HG02943 (cell line): ENCODE measurements around the gene SH3GL2.

Source experiments
- ATAC-seq: cut with Tn5 transposase; IDR thresholded peaks from one replicate; pipeline ENCODE4 v1.9.1; 2021; ENCODE audit warnings: mild to moderate bottlenecking, low read depth, moderate library complexity; ENCODE audit not compliant: unreplicated experiment

The SH3GL2 gene

GRCh38 chr9:17800418-17800817 is 221.6 kb downstream of the SH3GL2 start:
- no peak for ATAC-seq

- ATAC-seq: no peak
Measured at GRCh38 chr9:17802249-17802857, 223.5 kb downstream of the SH3GL2 start.

- ATAC-seq: no peak
Measured at GRCh38 chr9:17807613-17808282, 228.9 kb downstream of the SH3GL2 start.

- ATAC-seq: no peak
Measured at GRCh38 chr9:17810317-17810716, 231.5 kb downstream of the SH3GL2 start.

GRCh38 chr9:17810728-17811571 is 232.1 kb downstream of the SH3GL2 start:
- no peak for ATAC-seq

- no peak for ATAC-seq
Measured at GRCh38 chr9:17813798-17814197, 234.9 kb downstream of the SH3GL2 start.

GRCh38 chr9:17816431-17817027 is 237.7 kb downstream of the SH3GL2 start:
- no peak for ATAC-seq

- no peak for ATAC-seq
Measured at GRCh38 chr9:17824191-17824590, 245.3 kb downstream of the SH3GL2 start.

- ATAC-seq: no peak
Measured at GRCh38 chr9:17824616-17825264, 245.9 kb downstream of the SH3GL2 start.

- ATAC-seq: no peak
Measured at GRCh38 chr9:17825265-17825659, 246.4 kb downstream of the SH3GL2 start.

- ATAC-seq: no peak
Measured at GRCh38 chr9:17829064-17829463, 250.2 kb downstream of the SH3GL2 start.

- ATAC-seq: no peak
Measured at GRCh38 chr9:17829812-17830385, 251.0 kb downstream of the SH3GL2 start.

GRCh38 chr9:17832812-17833211 is 253.9 kb downstream of the SH3GL2 start:
- no peak for ATAC-seq

GRCh38 chr9:17833846-17834245 is 255.0 kb downstream of the SH3GL2 start:
- ATAC-seq: no peak

GRCh38 chr9:17837965-17838364 is 259.1 kb downstream of the SH3GL2 start:
- no peak for ATAC-seq

GRCh38 chr9:17839776-17840175 is 260.9 kb downstream of the SH3GL2 start:
- ATAC-seq: no peak

- ATAC-seq: no peak
Measured at GRCh38 chr9:17843236-17843635, 264.4 kb downstream of the SH3GL2 start.
